Vagina (tissue), 2 donors: ENCODE data around the gene PAX2.

Experiments used
- POLR2A ChIP-seq, 2 donors: fragments of 450-650 bp; IDR thresholded peaks; one replicate each; pipeline ENCODE4 v1.6.1; 2017; ENCODE audit warnings: antibody characterized with exemption in 2 of 2, mild to moderate bottlenecking in 2 of 2, moderate library complexity in 2 of 2
- TF ChIP-seq, protein P1 (sequence below), 3 experiments: fragments of 450-650 bp in 2 of 3; fragments of 200-600 bp in 1 of 3; sonication (generic) in 1 of 3; IDR thresholded peaks; one replicate each; pipeline ENCODE4 v1.5.1; 2017 to 2019; ENCODE audit warnings: antibody characterized with exemption in 3 of 3, mild to moderate bottlenecking in 2 of 3, moderate library complexity in 2 of 3

DNA sequence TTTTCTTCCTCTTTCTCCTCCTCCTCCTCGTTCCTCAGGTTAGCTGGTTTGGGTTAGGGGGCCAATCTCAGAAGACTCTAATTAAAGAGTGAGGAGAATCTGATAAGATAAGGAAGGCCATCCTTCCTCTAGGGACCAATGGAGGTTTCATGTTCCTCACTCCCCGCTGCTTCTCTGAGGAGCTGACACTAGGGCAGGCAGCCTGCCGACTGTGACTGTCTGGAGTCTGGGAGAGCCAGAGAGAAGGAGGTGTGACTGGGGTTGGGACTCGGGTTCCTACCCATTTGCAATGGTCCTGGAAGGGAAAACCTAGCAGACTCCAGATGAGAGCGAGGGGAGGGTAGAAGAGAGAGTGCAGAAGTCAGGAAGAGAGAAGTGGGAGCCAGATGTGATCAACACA, 15.3 kb downstream of the PAX2 start:
- TF ChIP-seq, protein P1, sequence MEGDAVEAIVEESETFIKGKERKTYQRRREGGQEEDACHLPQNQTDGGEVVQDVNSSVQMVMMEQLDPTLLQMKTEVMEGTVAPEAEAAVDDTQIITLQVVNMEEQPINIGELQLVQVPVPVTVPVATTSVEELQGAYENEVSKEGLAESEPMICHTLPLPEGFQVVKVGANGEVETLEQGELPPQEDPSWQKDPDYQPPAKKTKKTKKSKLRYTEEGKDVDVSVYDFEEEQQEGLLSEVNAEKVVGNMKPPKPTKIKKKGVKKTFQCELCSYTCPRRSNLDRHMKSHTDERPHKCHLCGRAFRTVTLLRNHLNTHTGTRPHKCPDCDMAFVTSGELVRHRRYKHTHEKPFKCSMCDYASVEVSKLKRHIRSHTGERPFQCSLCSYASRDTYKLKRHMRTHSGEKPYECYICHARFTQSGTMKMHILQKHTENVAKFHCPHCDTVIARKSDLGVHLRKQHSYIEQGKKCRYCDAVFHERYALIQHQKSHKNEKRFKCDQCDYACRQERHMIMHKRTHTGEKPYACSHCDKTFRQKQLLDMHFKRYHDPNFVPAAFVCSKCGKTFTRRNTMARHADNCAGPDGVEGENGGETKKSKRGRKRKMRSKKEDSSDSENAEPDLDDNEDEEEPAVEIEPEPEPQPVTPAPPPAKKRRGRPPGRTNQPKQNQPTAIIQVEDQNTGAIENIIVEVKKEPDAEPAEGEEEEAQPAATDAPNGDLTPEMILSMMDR (IDR thresholded peaks at IDR 0.05): no peak
- TF ChIP-seq POLR2A (IDR thresholded peaks at IDR 0.05): no peak
